HG02943 (cell line): ENCODE results near the gene SH3RF3.
"Not testable (repeated sequence)": the region's sequence is repeated elsewhere in the genome, so short reads cannot be mapped to it uniquely, and the experiment has no call there.

Experiments used
- ATAC-seq: cut with Tn5 transposase; IDR thresholded peaks from one replicate; pipeline ENCODE4 v1.9.1; 2021; ENCODE audit warnings: mild to moderate bottlenecking, low read depth, moderate library complexity; ENCODE audit not compliant: unreplicated experiment

Gene SH3RF3

GRCh38 chr2:109117181-109117580 lies 11.8 kb upstream of the SH3RF3 start:
- not testable (repeated sequence) for ATAC-seq

- ATAC-seq: no peak
Observed at GRCh38 chr2:109117780-109118179, 11.2 kb upstream of the SH3RF3 start.

DNA sequence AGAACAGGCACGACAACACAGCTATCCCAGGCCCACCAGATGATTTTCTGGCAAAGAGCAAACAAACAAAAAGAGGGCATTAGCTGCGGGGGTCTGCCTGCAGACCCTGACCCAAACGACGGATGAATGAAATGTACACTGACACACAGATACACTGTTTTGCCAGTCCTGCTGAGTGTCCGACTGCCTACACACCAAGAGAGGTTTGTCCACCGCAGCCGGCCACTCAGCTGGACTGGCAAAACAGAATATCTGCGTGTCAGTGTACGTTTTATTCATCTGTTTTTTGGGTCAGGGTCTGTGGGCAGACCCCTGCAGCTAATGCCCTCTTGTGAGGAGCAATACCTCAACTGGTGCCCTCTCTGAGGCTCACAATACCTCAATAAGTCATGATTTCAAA lies 10.7 kb upstream of the SH3RF3 start:
- ATAC-seq: no peak

GRCh38 chr2:109120166-109120565 lies 8.8 kb upstream of the SH3RF3 start:
- ATAC-seq: no peak

- ATAC-seq: not testable (repeated sequence)
Observed at GRCh38 chr2:109120686-109121085, 8.3 kb upstream of the SH3RF3 start.

- no peak for ATAC-seq
Observed at GRCh38 chr2:109123586-109124201, 5.3 kb upstream of the SH3RF3 start.

- ATAC-seq: no peak
Observed at GRCh38 chr2:109124982-109125592, 3.9 kb upstream of the SH3RF3 start.

DNA sequence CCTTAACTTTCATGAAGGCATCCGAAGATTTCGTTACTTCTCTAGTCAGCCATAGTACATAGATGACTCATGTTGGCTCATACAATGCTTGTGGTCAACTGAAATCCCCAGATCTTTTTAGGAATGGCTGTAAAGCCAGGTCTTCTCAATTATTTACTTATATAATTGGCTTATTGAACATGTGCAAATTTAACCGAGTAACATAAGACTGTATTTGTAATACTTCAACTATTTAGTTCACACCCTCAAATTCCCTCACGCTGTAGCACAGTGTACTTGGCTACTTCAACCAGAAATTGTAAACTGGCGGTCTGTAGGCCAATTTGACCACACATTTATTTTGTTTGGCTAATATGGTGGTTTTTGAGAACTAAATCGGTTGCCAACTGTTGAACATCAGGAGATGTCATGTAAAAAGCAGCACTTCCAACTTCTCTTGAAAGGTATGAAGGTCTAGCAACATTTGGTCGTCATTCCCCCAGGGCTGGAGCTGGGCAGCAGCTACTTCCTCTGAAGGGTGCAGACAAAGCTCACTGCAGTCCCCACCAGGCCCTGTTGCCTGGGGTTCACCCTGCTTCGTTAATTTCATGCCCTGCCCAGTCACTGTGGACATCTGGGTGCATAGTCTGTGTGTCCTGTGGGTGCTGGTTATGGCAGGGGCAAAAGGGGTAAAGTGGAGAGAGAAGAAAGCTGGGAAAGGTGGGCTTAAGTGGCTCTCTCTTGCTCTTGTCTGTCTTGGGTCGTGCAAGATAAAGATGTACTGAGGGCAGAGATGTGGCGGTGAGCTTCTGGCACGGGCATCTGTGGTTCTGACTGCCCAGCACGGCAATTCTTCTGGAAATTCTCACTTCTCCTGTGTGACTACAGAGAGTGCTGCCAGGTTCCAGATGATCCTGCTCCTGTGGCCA lies 3.2 kb upstream of the SH3RF3 start:
- ATAC-seq: no peak

- no peak for ATAC-seq
Observed at GRCh38 chr2:109126501-109126860, 2.5 kb upstream of the SH3RF3 start.

DNA sequence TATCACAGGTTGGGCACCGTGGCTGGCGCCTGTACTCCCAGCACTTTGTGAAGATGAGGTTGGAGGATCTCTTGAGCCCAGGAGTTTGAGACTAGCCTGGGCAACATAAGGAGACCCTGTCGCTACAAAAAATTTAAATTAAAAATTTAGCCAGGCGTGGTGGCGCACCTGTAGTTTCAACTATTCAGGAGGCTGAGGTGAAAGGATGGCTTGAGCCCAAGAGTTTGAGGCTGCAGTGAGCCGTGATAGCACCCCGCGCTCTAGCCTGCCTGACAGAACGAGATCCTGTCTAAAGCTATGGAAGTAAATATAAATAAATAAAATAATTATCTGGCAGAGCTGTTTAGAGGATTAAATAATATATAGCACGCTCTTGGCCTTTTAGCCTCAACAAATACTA lies 1.4 kb upstream of the SH3RF3 start:
- ATAC-seq: no peak

- ATAC-seq: peak; percentile 43
Observed at GRCh38 chr2:109128048-109128615, 873 bp upstream of the SH3RF3 start.

DNA sequence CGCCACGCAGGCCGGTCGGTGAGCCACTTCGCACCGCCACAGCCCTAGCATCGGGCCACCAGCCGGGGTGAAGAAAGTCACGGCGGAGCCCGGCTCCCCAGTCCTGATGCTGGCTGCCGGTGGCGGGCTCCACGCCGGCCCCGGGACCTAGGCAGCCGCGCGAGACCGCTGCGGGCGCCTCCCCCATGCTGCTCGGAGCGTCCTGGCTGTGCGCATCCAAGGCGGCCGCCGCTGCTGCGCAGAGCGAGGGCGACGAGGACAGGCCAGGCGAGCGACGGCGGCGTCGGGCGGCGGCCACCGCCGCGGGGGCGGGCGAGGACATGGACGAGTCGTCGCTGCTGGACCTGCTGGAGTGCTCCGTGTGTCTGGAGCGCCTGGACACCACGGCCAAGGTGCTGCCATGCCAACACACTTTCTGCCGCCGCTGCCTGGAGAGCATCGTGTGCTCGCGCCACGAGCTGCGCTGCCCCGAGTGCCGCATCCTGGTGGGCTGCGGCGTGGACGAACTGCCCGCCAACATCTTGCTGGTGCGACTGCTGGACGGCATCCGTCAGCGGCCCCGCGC lies 433 bp downstream of the SH3RF3 start:
- peak; percentile 20 for ATAC-seq

GRCh38 chr2:109129921-109130722 lies 1.1 kb downstream of the SH3RF3 start:
- ATAC-seq: no peak

DNA sequence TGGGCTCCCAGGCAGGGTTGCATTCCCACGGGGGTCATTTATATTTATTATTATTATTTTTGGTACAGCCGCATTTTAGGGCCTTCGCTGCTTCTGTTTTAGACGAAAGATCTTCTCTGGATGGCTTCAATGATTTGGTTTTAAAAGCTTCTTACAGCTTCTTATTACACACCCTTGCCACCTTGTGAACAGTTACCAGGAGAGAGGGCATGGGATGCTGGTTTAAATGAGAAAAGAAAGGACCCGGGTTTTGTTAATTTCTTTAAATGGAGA lies 1.7 kb downstream of the SH3RF3 start:
- ATAC-seq: no peak

- no peak for ATAC-seq
Observed at GRCh38 chr2:109131777-109132176, 2.8 kb downstream of the SH3RF3 start.

DNA sequence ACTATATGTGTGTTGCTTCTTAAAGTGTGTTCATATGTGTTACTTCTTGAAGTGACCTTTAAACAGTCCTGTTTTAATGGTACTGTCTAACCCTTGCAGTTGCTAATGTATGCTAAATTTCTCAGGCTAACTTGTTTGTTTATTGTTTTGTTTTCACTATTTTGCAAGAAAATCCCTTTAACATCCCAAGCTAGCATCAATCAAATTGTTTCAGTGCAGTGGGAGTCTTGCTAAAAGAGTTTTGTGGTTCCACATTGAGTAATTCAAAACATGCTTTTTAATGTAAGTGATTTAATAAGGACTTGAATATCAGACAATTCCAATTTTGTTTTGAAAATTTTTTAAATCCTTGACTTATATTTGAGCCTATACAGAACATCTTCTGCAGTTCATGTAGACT lies 3.6 kb downstream of the SH3RF3 start:
- ATAC-seq: no peak

GRCh38 chr2:109133746-109134145 lies 4.7 kb downstream of the SH3RF3 start:
- ATAC-seq: no peak

GRCh38 chr2:109134741-109135358 lies 5.8 kb downstream of the SH3RF3 start:
- ATAC-seq: peak; percentile 85

GRCh38 chr2:109135359-109136197 lies 6.6 kb downstream of the SH3RF3 start:
- ATAC-seq: no peak
